CD4-positive, alpha-beta T cell (primary cell): Measurements from ENCODE around the gene MED15. TPM values are rescaled to one million over a fixed set of nuclear protein-coding genes. Genes with fewer than 3 reads are reported as not detected.

Experiments
- ATAC-seq: fragments of 200-7000 bp; cut with Tn5 transposase; one replicate; pipeline ENCODE4 v1.10.0; 2022; ENCODE audit warnings: mild to moderate bottlenecking; ENCODE audit not compliant: poor library complexity
- CTCF ChIA-PET: fragments of 350-600 bp; sonication (Branson Sonifier 250); formaldehyde crosslinking; loops from one replicate; lab custom pipeline; 2021; ENCODE audit warnings: antibody characterized with exemption, inconsistent platforms; lab: Charles Lee
- POLR2A ChIA-PET: fragments of 350-600 bp; sonication (Branson Sonifier 250); formaldehyde crosslinking; loops from one replicate; lab custom pipeline; 2021; ENCODE audit warnings: antibody characterized with exemption, inconsistent platforms; lab: Charles Lee
- DNase-seq, 14 experiments: peaks; one replicate each; pipeline ENCODE4 v3.0.0-alpha.2; 2013 to 2020; ENCODE audit warnings: mixed read lengths in 2 of 14
- H3K27ac ChIP-seq, 2 donors: one replicate each; pipeline versions ENCODE4 v1.5.1 to v1.7.0; 2013; ENCODE audit warnings: low read length in 2 of 2, low read depth in 1 of 2, mild to moderate bottlenecking in 1 of 2
- H3K27me3 ChIP-seq, 2 experiments: 1 replicate in 1 of 2; 2 replicates in 1 of 2; pipeline versions ENCODE4 v1.6.1 to v1.7.0; 2013; ENCODE audit warnings: low read length in 2 of 2, control low read depth in 1 of 2, mild to moderate bottlenecking in 1 of 2, moderate library complexity in 1 of 2; ENCODE audit not compliant: insufficient read depth in 2 of 2, control insufficient read depth in 1 of 2
- H3K36me3 ChIP-seq: one replicate; pipeline ENCODE4 v1.6.1; 2013; ENCODE audit warnings: low read length, control low read depth; ENCODE audit not compliant: insufficient read depth
- H3K4me1 ChIP-seq: one replicate; pipeline ENCODE4 v1.6.1; 2013; ENCODE audit warnings: low read length, control low read depth; ENCODE audit not compliant: insufficient read depth
- H3K4me3 ChIP-seq: one replicate; pipeline ENCODE4 v1.5.1; 2013; ENCODE audit warnings: mild to moderate bottlenecking, low read length, moderate library complexity
- H3K9me3 ChIP-seq, 2 experiments: 1 replicate in 1 of 2; 2 replicates in 1 of 2; pipeline versions ENCODE4 v1.6.1 to v1.7.0; 2013; ENCODE audit warnings: low read length in 2 of 2, mild to moderate bottlenecking in 2 of 2, control low read depth in 1 of 2, moderate library complexity in 1 of 2; ENCODE audit not compliant: control insufficient read depth in 1 of 2, insufficient read depth in 1 of 2
- H3K27ac Mint-ChIP-seq: one replicate; pipeline ENCODE4 v1.8.0; 2020; ENCODE audit warnings: mixed read lengths
- H3K27me3 Mint-ChIP-seq: one replicate; pipeline ENCODE4 v1.8.0; 2021; ENCODE audit warnings: mixed read lengths
- H3K36me3 Mint-ChIP-seq: one replicate; pipeline ENCODE4 v1.8.0; 2021; ENCODE audit warnings: low read depth, mixed read lengths
- H3K4me1 Mint-ChIP-seq: one replicate; pipeline ENCODE4 v1.8.0; 2021; ENCODE audit warnings: low read depth, mixed read lengths
- H3K4me3 Mint-ChIP-seq: one replicate; pipeline ENCODE4 v1.8.0; 2020; ENCODE audit warnings: mild to moderate bottlenecking, mixed read lengths
- H3K9me3 Mint-ChIP-seq: one replicate; pipeline ENCODE4 v1.8.0; 2020; ENCODE audit warnings: mixed read lengths
- CTCF ChIP-seq: fragments of 200-600 bp; IDR thresholded peaks from one replicate; pipeline ENCODE4 v1.8.0; 2022; ENCODE audit warnings: antibody characterized with exemption, mild to moderate bottlenecking
- intact Hi-C, 2 experiments: fragments of 100-400 bp; cut with DNase I in 1 of 2; cut with micrococcal nuclease in 1 of 2; formaldehyde crosslinking; loops; one replicate each; pipeline versions ENCODE4 v1.15.1 to v1.9.0; 2023 to 2025; cut with DNase I, micrococcal nuclease
- total RNA-seq, 174 experiments: library from RNA in 2 of 174; stranded (reverse) in 2 of 174; gene quantifications; one replicate each; pipeline ENCODE4 v1.2.3 and lab custom pipeline; 2021 to 2026

MED15 gene
- total RNA-seq, 2 experiments from 2014 or later = 181 to 191 TPM

- Histone ChIP-seq H3K27ac (peak overlapping the region; percentile 82 to 88), H3K36me3 (peaks cover 5% of the 10 kb centered on the region), H3K4me1 (peaks cover 72% of the 10 kb centered on the region), H3K4me3 (no peak overlapping the region), H3K9me3 (no peaks in the 10 kb centered on the region), H3K27me3 (no peaks in the 10 kb centered on the region)
- H3K4me1 Mint-ChIP-seq = peaks cover 68% of the 10 kb centered on the region
- peaks cover 30% of the 10 kb centered on the region for H3K36me3 Mint-ChIP-seq
- intact Hi-C loops = no loop called here
- peak; percentile 85 for ATAC-seq
- peak overlapping the region; percentile 81 for H3K4me3 Mint-ChIP-seq
- no peaks in the 10 kb centered on the region for H3K27me3 Mint-ChIP-seq
- peak; percentile 44 to 93 (median 66) for DNase-seq
- CTCF ChIA-PET = interaction anchor here (0.6 to 2.2 kb wide), 6 partner anchors 8 to 107 kb away, joined by 3 to 11 read pairs (median 5); no protein-coding TSS in a partner anchor
- H3K27ac Mint-ChIP-seq = peak overlapping the region; percentile 96
- H3K9me3 Mint-ChIP-seq = no peaks in the 10 kb centered on the region
- POLR2A ChIA-PET = interaction anchor here (0.8 to 3.6 kb wide), 30 partner anchors 10 to 395 kb away, joined by 3 to 67 read pairs (median 7); partner anchors contain the start of genes DGCR6L, KLHL22, MED15 and PI4KA
- TF ChIP-seq CTCF = no peak
These were observed 43.3 kb upstream of the MED15 start for GRCh38 chr22:20464096-20464614.

DNA sequence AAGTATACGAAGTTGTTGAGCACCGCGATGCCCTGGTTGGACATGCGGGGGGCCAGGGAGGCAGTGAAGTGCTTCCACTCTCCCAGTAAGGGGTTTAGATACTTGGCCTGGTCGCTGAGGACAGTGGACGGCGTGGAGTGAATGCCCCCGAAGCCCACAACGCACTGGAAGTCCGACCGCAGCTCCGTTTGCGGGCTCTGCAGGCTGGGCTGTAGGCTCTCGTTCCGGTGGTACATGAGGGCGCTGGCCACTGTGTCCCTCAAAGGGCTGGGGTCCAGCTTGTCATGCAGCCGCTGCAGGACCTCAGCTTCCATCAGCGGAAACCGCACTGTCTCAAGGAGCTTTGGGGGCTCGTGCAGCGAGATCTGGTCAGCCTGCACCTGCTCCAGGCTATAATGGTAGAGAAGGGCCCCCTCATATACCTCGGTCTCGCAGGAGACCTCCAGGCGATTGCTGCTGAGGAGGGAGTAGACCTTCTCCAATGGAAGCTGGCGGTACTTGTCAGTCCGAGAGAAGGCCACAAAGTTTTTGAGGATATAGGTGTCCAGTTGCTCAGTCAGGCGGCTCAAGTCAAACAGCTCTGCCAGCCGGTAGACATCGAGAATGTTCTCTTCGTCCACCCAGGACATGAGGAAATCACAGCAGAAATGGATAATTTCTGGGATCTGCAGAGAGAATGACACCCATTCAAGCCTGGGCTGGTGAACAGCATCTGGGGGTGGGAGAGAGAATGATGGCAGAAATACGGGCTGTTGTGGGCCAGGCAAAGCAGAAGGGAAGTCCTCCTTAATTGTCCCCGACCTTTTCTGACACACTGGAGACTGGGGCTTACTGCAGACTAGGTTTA lies 42.3 kb upstream of the MED15 start:
- Mint-ChIP-seq H3K27me3 (no peaks in the 10 kb centered on the region), H3K4me3 (peak overlapping the region; percentile 73), H3K36me3 (peaks cover 32% of the 10 kb centered on the region), H3K9me3 (no peaks in the 10 kb centered on the region), H3K4me1 (peaks cover 66% of the 10 kb centered on the region), H3K27ac (peak overlapping the region; percentile 96)
- Histone ChIP-seq H3K9me3 (no peaks in the 10 kb centered on the region), H3K4me3 (no peak overlapping the region), H3K4me1 (peaks cover 74% of the 10 kb centered on the region), H3K36me3 (peaks cover 8% of the 10 kb centered on the region), H3K27ac (peak overlapping the region; percentile 82 to 88), H3K27me3 (no peaks in the 10 kb centered on the region)
- no peak for ATAC-seq
- TF ChIP-seq CTCF = no peak
- intact Hi-C loops = no loop called here
- no peak for DNase-seq
- CTCF ChIA-PET = interaction anchor here (1.0 kb wide), 1 partner anchor 9 kb away, joined by 3 read pairs; no protein-coding TSS in a partner anchor
- POLR2A ChIA-PET = interaction anchor here (0.8 to 3.6 kb wide), 22 partner anchors 9 to 394 kb away, joined by 3 to 67 read pairs (median 14); partner anchors contain the start of genes KLHL22, MED15, PI4KA and SNAP29

DNA sequence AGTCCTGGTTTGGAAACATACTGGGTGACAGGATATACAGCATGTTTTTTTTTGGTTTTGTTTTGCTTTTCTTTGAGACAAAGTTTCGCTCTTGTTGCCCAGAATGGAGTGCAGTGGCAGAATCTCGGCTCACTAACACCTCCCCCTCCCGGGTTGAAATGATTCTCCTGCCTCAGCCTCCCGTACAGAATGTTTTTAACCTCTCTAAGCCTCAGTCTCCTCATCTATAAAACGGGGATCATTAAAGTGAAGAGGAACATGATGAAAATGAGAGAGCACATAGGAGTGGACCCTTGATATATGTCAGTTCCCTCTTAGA lies 41.7 kb upstream of the MED15 start:
- peak overlapping the region; percentile 82 to 88 for H3K27ac ChIP-seq
- peak overlapping the region; percentile 73 for H3K4me3 Mint-ChIP-seq
- peak in 4 of 14 experiments; percentile 24 to 44 (median 30) for DNase-seq
- intact Hi-C loops = no loop called here
- H3K9me3 ChIP-seq = no peaks in the 10 kb centered on the region
- no peak overlapping the region for H3K4me3 ChIP-seq
- H3K27me3 Mint-ChIP-seq = no peaks in the 10 kb centered on the region
- peaks cover 64% of the 10 kb centered on the region for H3K4me1 Mint-ChIP-seq
- H3K27me3 ChIP-seq = no peaks in the 10 kb centered on the region
- no peak for TF ChIP-seq CTCF
- H3K36me3 ChIP-seq = peaks cover 8% of the 10 kb centered on the region
- no peak for ATAC-seq
- ChIA-PET POLR2A (no interaction called here), CTCF (no interaction called here)
- peak overlapping the region; percentile 96 for H3K27ac Mint-ChIP-seq
- H3K4me1 ChIP-seq = peaks cover 75% of the 10 kb centered on the region
- H3K9me3 Mint-ChIP-seq = no peaks in the 10 kb centered on the region
- peaks cover 35% of the 10 kb centered on the region for H3K36me3 Mint-ChIP-seq
